GM12878 (cell line): Measurements from ENCODE around the gene MTHFD1L.

Experiments used
- CHD1 ChIP-seq: IDR thresholded peaks from 2 replicates; pipeline ENCODE4 v1.6.1; 2012; ENCODE audit warnings: low read depth, low read length, improper control_type of control experiment
- CTCF ChIP-seq, 3 experiments: IDR thresholded peaks in 2 of 3; conservative IDR thresholded peaks in 1 of 3; 2 replicates each; pipeline ENCODE4 v1.5.1; 2011; ENCODE audit warnings: low read depth in 3 of 3, low read length in 3 of 3, mild to moderate bottlenecking in 3 of 3, control low read depth in 2 of 3, moderate library complexity in 2 of 3, inconsistent platforms in 1 of 3, mixed read lengths in 1 of 3; ENCODE audit not compliant: control insufficient read depth in 2 of 3, insufficient read depth in 1 of 3; ENCODE audit errors: extremely low read depth in 1 of 3
- EP300 ChIP-seq, 2 experiments: fragments of 150-350 bp in 1 of 2; IDR thresholded peaks; 2 replicates each; pipeline ENCODE4 v1.6.1; 2011 to 2012; ENCODE audit warnings: low read depth in 2 of 2, low read length in 2 of 2, borderline replicate concordance in 1 of 2, improper control_type of control experiment in 1 of 2, inconsistent platforms in 1 of 2; ENCODE audit not compliant: control insufficient read depth in 1 of 2
- GATAD2B ChIP-seq: fragments of 450-650 bp; conservative IDR thresholded peaks from 2 replicates; pipeline ENCODE4 v1.6.1; 2017; ENCODE audit warnings: low read depth, mild to moderate bottlenecking, moderate library complexity
- MLLT1 ChIP-seq: fragments of 450-650 bp; IDR thresholded peaks from 2 replicates; pipeline ENCODE4 v1.6.1; 2016; ENCODE audit warnings: mild to moderate bottlenecking
- POLR2AphosphoS5 ChIP-seq: IDR thresholded peaks from 2 replicates; pipeline ENCODE4 v1.6.1; 2011; ENCODE audit warnings: mild to moderate bottlenecking, low read length, inconsistent platforms
- ZNF622 ChIP-seq: fragments of 450-650 bp; IDR thresholded peaks from 2 replicates; pipeline ENCODE4 v1.6.1; 2017; ENCODE audit warnings: mild to moderate bottlenecking, inconsistent platforms

GRCh38 chr6:150991487-150991886 is 126.0 kb downstream of the MTHFD1L start:
- TF ChIP-seq ZNF622 (no peak), CTCF (IDR thresholded peaks at IDR 0.05 in 2 of 3, conservative IDR thresholded peaks at IDR 0.05 in 1 of 3; ENCODE audit: control insufficient read depth in 2 of 3, extremely low read depth in 1 of 3, insufficient read depth in 1 of 3, low read depth in 3 of 3, low read length in 3 of 3) (no peak), POLR2AphosphoS5 (no peak), EP300 (IDR thresholded peaks at IDR 0.05; ENCODE audit: borderline replicate concordance in 1 of 2, control insufficient read depth in 1 of 2, low read depth in 2 of 2, low read length in 2 of 2) (no peak), GATAD2B (no peak), CHD1 (no peak), MLLT1 (no peak)
